Left lobe of liver (tissue), 2 donors: ENCODE data around the gene EIF5AL1. TPM values are rescaled to one million over a fixed set of nuclear protein-coding genes. Genes with fewer than 3 reads are reported as not detected.
"Not testable (repeated sequence)": the region's sequence is repeated elsewhere in the genome, so short reads cannot be mapped to it uniquely, and the experiment has no call there.

Experiments
- ATAC-seq: fragments of 200-7000 bp; cut with Tn5 transposase; one replicate; pipeline ENCODE4 v1.9.1; 2020; ENCODE audit warnings: mild to moderate bottlenecking, moderate library complexity
- DNase-seq: peaks from one replicate; pipeline ENCODE4 v3.0.0-alpha.2; 2020; ENCODE audit warnings: low spot score
- total RNA-seq: library from RNA; stranded (reverse); gene quantifications from one replicate; pipeline ENCODE4 v1.2.1, GENCODE V29; 2021
- donor health status: DM: no; HTN: no; CAD: no; lungs with moderate emphysema.
- donor health status: DM: no; HTN: yes; CAD: no.

EIF5AL1 gene
- total RNA-seq, 1 donor from 2014 or later = 0.48 TPM

DNA sequence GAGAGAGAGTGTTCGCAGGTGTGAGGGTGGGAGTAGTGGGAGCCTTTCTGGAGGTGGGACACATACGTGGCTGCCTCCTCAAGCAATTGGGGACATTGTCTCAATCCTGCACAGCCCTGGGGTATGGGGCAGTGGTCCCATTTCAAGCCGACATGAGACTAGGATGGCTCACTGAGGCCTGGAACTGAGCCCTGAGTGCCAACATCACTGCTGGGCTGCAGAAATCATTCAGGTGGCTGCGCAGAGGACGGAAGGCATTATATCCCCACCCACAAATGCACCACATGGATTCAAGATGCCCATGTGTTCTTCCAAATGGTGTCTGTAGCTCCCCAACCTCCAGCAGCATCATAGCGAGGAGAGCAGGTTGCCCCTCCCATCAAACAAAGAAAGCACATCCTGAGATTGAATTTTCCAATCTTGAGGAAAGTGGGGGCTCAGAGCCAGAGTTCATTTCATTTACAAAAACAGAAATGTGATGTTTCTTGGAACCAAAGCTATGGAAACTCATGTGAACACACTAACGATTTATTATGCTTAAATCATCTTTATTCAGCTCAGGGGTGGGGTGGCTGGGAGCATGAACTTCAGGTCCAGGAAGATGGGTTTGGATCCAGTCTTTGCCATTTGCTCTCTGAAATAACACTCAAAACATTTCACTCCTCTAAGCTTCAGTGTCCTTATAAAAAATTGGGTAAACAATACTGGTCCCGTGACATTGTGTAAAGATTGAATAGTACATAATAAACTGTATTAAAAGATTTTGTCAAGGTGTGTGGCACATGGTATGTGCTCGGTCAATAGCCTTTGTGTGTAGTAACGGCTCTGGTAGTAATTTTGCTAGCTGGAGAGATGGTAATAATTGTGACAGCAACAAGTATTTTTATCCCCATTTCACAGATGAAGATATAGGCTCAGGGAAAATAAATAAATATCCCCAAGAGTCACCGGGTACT lies 43.3 kb downstream of the EIF5AL1 start:
- ATAC-seq = no peak
- DNase-seq = no peak

DNA sequence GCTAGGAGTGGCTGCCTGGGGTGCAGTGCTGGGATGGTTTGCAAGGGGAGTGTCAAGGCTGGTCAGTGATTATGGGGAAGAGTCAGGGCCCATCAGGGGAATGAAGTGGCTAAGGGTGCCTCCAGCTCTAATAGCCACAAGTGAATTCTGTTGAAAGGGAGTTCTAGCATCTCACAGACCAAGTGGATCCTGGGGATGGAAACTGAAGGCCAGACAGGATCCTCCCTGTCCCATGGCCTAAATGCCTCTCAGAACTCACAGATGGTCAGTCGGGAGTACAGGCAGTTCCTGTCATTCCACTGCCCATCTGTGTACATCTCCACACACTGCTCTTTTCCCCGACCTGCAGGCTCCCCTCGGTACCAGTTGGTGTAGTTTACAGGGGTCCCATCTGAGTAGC lies 44.6 kb downstream of the EIF5AL1 start:
- ATAC-seq, DNase-seq: not testable (repeated sequence)

DNA sequence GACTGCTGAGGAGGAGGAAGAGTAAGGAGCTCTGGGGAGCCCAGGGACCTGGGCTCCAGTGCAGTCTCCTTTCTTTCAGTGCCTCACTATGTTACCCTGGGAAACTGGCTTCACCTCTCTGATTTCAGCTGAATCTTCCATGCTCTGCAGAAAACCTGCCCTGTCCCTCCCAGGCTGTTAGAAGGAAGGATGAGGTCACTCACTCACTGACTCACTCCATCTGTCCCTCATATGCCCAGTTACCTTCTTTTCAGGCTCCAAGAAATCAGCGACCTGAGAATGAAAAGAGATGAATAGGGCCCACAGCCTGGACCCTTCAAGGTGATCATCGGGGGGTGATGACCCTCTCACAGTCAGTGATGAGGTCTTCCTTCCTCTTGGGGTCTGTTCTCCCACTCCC lies 47.4 kb downstream of the EIF5AL1 start:
- no peak for ATAC-seq
- DNase-seq = no peak

DNA sequence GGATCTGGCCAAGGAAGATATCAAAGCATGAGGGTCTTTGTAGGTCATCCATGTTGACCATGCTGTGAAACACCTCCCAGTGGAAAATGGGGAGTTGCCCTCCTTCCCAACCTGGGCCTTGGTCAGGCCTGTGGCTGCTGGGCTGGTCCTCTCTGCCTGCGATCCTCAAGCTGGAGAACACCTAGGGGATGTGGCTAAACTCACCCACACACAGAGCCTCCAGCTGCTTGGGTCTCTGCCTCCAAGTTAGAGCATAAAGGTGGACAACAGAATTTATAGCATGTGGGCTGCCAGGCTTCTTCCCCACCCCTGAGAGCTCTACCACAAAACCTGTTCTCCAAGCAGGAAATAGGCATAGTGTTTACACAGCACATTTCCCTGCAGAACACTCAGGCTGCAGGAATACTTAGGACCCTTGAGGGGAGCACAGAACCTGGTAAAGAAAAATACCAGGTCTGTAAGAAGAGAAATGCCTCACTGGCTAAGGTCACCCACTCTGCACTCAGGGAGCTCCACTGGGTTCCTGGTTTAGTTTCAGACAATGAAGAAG lies 47.9 kb downstream of the EIF5AL1 start, which contains the start of gene SFTPA2:
Gene SFTPA2, minus strand, starts transcription at position 248 of the 550 bp plus-strand sequence. CDS start 924 bp downstream, outside the sequence.
- ATAC-seq = no peak

DNA sequence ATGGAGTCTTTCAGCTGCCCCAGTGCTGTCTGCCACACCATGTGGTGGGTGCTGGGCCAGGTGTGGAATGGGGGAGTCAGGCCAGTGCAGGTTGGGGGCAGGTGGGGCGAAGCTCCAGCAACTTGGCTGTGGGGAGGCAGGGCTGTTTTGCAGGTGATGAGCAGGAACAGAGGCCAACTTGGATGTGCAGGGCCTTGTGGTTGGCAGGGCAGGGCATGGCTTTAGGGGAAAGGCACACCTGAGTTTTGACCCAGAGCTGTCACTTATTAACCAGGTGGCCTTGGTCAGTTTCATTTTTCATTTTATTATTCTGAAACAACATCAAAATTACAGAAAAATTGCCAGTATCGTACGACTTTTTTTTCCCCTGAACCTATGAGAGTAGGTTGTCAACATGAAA lies 48.9 kb downstream of the EIF5AL1 start:
- DNase-seq (peak; percentile 67), ATAC-seq (peak; percentile 86)

More for the DNA sequence above, 47.9 kb downstream of the EIF5AL1 start, which contains the start of gene SFTPA2:
- DNase-seq = no peak

DNA sequence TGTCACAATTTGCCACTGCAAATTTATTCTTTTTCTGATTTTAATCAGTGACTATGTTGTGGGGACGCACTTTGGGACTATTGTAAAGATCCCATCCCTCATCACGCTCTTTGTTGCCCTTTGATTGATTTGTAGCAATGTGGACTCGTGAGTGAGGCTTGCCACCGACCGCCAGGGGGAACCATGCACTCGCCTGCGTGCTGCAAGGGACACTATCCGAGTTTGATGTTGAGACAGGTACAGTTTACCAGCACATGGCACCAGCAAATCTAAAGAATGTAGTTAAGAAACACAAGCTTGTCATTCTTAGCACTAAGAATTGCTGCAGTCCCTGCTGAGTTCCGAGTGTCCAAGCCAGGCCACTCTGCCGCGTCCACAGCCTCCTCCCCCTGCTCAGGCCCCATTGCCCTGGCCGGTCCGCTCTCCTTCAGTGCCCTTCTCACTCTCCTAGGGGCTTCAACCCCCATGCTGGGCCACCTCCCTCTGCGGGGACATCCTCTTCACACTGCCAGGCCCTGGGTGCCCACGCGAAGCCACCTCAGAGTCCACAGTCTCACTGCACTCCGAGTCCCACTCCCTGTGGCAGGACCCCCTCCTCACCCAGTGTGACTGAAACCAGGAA lies 49.9 kb downstream of the EIF5AL1 start:
- DNase-seq = peak; percentile 82
- peak; percentile 96 for ATAC-seq

DNA sequence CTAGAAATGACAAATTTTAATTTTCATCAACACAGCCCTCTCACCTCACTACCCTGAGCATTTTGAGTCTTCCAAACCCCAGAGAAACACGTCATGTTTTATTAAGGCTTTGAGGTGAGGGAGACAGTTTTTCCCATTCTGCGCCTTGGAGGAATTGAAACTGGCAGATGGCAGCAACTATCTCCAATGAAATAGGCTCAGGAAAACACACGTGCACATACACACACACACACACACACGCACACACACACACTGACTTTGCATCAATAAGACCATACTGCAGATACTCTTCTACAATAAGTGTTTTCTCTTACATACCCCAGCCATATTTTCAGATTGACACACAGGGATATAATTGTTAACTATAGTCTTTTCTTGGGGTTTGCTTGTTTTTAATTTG lies 51.1 kb downstream of the EIF5AL1 start:
- ATAC-seq (no peak), DNase-seq (no peak)

Other genes starting within 250 kb of the EIF5AL1 start
- 93.4 TPM for gene PPIF, start 165.1 kb upstream of the EIF5AL1 start, total RNA-seq
- gene ZCCHC24, start 66.9 kb upstream of the EIF5AL1 start, total RNA-seq = 30.5 TPM
- 6.5 TPM for gene SFTPA2, start 47.9 kb downstream of the EIF5AL1 start, total RNA-seq
- 4.6 TPM for gene SFTPA1, start 98.4 kb downstream of the EIF5AL1 start, total RNA-seq
- 0.40 TPM for gene NUTM2B, start 190.7 kb downstream of the EIF5AL1 start, total RNA-seq